ENCODE data around the gene TEK. TPM values are rescaled to one million over a fixed set of nuclear protein-coding genes. Genes with fewer than 3 reads are reported as not detected.
A peak's percentile ranks its signal among the peaks of the same experiment; 100 is the strongest.

Gene TEK
- total and polyA plus RNA-seq, 2 experiments from 2014 or later, result 0.60 to 1.4 TPM

GRCh38 chr9:27176971-27177370, 67.9 kb downstream of the TEK start:
- no peak for DNase-seq (ENCODE audit: low read depth in 1 of 2, low spot score in 1 of 2)
- no peak overlapping the region for H3K27ac ChIP-seq
- H3K4me3 ChIP-seq, result no peak overlapping the region
- no peak for TF ChIP-seq CTCF (IDR thresholded peaks at IDR 0.05; ENCODE audit: low read depth, low read length)
- no peaks in the 10 kb centered on the region for H3K4me1 ChIP-seq (ENCODE audit: low read depth)
- H3K9me3 ChIP-seq (ENCODE audit: low read depth), result no peaks in the 10 kb centered on the region
- no peaks in the 10 kb centered on the region for H3K27me3 ChIP-seq
- no peaks in the 10 kb centered on the region for H3K36me3 ChIP-seq

- no peaks in the 10 kb centered on the region for H3K4me1 ChIP-seq (ENCODE audit: low read depth)
- no peak overlapping the region for H3K4me3 ChIP-seq
- no peak overlapping the region for H3K27ac ChIP-seq
- no peak for DNase-seq (ENCODE audit: low read depth in 1 of 2, low spot score in 1 of 2)
- no peaks in the 10 kb centered on the region for H3K27me3 ChIP-seq
- H3K36me3 ChIP-seq, result no peaks in the 10 kb centered on the region
- no peaks in the 10 kb centered on the region for H3K9me3 ChIP-seq (ENCODE audit: low read depth)
- TF ChIP-seq CTCF (IDR thresholded peaks at IDR 0.05; ENCODE audit: low read depth, low read length), result no peak
Measured at GRCh38 chr9:27179245-27179865, 70.3 kb downstream of the TEK start.

GRCh38 chr9:27181381-27181780, 72.4 kb downstream of the TEK start:
- peak in 1 of 2 donors; percentile 61 for DNase-seq (ENCODE audit: low read depth in 1 of 2, low spot score in 1 of 2)
- H3K27ac ChIP-seq, result no peak overlapping the region
- H3K36me3 ChIP-seq, result no peaks in the 10 kb centered on the region
- H3K9me3 ChIP-seq (ENCODE audit: low read depth), result no peaks in the 10 kb centered on the region
- H3K27me3 ChIP-seq, result no peaks in the 10 kb centered on the region
- TF ChIP-seq CTCF (IDR thresholded peaks at IDR 0.05; ENCODE audit: low read depth, low read length), result no peak
- H3K4me3 ChIP-seq, result no peak overlapping the region
- no peaks in the 10 kb centered on the region for H3K4me1 ChIP-seq (ENCODE audit: low read depth)

GRCh38 chr9:27182421-27182820, 73.4 kb downstream of the TEK start:
- H3K4me1 ChIP-seq (ENCODE audit: low read depth), result no peaks in the 10 kb centered on the region
- H3K27me3 ChIP-seq, result no peaks in the 10 kb centered on the region
- DNase-seq (ENCODE audit: low read depth in 1 of 2, low spot score in 1 of 2), result no peak
- H3K9me3 ChIP-seq (ENCODE audit: low read depth), result no peaks in the 10 kb centered on the region
- H3K36me3 ChIP-seq, result no peaks in the 10 kb centered on the region
- no peak overlapping the region for H3K27ac ChIP-seq
- TF ChIP-seq CTCF (IDR thresholded peaks at IDR 0.05; ENCODE audit: low read depth, low read length), result no peak
- no peak overlapping the region for H3K4me3 ChIP-seq

GRCh38 chr9:27183131-27183530, 74.1 kb downstream of the TEK start:
- H3K27me3 ChIP-seq, result no peaks in the 10 kb centered on the region
- DNase-seq (ENCODE audit: low read depth in 1 of 2, low spot score in 1 of 2), result no peak
- H3K27ac ChIP-seq, result no peak overlapping the region

More at GRCh38 chr9:27183131-27183530, 74.1 kb downstream of the TEK start:
- Histone ChIP-seq H3K4me3 (no peak overlapping the region), H3K4me1 (ENCODE audit: low read depth) (no peaks in the 10 kb centered on the region), H3K9me3 (ENCODE audit: low read depth) (no peaks in the 10 kb centered on the region), H3K36me3 (no peaks in the 10 kb centered on the region)
- TF ChIP-seq CTCF (IDR thresholded peaks at IDR 0.05; ENCODE audit: low read depth, low read length), result no peak
